T-helper 22 cell (primary cell): ENCODE measurements around the gene CLEC20A.

Experiments used
- DNase-seq: peaks from one replicate; pipeline ENCODE4 v3.0.0-alpha.2; 2020; ENCODE audit warnings: low read depth

Gene CLEC20A

DNA sequence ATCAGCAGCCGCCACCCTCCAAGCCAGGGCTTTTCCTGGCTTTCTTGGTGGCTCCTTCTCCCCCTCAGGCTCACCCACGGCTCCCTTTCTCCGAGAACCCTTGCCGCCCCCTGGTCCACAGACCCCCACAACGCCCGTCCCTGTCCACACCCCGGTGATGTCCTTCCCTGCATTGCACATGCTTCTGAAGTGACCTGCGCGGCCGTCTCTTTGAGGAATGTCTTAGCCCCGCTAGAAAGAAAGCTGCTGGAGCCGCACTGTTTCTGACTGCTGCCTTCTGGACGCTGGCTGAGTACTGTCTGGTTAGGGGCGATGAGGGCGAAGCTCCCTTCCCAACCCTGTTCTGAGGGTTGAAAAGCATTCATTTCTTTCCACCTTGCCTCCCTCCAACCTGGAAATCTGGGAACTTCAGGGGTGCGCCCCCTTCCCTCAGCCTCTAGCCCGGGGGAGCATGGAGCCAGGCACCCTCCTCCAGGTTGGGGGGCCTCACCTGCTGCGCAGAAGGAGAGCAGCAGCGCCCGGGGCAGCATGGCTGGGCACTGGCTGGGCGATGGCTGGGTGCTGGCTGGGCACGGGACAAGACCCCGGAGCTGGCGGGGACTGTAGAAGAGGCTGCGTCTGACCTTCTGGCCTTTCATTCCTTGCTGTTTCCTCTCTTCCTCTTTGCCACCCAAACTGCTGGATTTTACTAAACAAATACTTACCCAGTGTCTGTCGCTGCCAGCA is at the start of gene CLEC20A:
TSS of gene CLEC20A (minus strand) at position 555 of the 726 bp plus-strand sequence. CDS start at position 530, 25 bp downstream.
- no peak for DNase-seq

DNA sequence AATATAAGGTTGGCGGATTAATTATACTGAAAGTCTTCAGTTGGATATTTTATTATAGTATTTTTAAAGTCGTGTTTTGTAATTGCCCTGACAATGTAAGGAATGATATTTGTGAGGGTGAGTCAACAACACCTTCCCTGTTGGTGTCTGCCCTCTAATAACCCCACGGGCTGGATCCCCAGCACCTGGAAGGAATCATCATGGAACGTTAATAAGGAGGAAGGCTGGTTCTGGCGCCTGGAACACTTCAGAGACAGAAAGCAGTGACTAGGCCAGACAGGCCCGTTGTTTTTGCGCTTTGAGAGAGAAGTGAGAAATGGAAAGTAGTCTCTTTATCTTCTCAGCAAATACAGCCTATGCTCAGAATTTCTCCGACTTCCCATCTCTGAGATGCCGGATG is 47.8 kb upstream of the CLEC20A start:
- DNase-seq: no peak

DNA sequence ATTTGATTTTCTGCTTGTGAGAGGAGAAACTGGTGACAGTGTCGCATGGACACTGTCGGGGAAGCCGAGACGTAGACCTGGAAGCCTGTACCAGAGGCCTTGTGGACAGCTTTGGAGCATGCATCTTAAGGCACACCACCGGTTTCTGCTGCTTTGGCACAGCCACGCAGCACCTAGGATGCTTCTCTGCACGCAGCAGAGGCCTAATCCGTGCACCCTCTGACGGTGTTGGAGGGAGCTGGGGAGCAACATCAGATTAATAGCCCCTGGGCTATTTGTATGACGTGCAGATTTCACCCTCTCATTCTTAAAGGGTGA is 46.5 kb upstream of the CLEC20A start:
- no peak for DNase-seq

DNA sequence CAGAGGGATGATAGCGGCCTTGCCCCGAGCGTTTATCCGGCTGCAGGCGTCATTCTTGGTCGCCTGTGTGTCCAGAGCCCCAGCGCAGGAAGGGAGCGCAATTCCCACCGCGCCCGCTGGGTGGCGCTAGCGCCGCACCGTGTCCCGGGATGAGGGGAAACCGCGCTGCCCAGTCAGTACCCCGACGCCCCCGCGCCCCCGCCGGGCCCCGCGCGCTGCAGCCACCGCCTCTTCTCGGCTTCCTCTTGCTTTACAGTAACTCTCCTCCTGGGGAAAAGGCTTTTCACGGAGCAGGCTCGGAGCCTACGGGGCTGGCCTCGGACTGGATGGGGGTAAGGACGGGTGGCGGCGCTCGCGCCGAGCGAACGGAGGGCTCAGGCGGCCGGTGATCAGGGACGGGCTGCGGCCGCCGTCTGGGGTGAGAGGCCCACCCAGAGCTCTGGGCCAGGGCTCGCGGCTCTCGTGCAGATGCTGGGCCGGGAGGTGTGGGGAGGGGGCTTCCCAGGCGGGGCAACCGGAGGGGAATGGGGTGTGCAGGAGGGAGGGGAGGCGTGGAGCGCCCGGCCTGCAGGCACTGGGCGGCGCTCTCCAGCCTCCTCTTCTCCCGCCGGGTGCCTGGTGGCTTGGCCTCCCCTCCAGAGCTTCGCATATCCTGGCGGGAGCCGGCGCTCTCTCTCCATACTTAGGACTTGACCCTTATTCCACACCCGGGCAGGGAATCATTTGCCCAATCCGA is 46.0 kb upstream of the CLEC20A start:
- peak; percentile 41 for DNase-seq

DNA sequence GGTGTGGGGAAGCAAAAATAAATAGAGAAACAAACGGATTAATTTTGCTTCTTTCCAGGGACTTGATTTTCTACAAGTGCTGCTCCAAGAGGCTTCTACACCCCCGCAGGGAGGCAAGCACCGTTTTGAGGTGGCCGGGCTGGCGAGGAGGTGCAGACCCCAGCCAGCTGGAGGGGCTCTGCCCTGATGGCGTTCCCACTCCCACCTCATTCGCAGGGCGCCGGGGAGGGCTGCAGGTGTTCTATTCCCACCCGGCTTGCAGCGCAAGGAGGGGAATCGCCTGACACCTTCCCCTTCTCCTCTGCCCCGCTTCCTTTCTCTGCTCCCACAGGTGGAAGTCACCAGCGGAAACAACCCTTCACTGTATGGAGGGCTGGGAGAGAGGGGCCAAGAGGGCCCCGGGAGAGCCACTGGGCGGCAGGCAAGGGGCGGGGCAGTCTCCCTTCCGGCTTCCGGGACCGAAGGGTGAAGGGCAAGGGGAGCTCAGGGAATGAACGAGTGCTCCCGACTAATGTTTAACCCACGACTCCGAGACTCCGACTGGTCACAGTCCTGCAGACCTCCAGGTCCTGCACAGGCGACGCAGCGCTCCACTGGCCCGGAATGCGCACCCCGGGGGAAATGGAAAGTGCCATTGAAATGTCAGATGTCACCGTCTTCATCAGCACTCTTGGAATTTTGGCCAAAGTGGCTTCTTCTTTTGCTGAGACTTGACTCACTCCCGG is 45.2 kb upstream of the CLEC20A start:
- DNase-seq: peak; percentile 7

DNA sequence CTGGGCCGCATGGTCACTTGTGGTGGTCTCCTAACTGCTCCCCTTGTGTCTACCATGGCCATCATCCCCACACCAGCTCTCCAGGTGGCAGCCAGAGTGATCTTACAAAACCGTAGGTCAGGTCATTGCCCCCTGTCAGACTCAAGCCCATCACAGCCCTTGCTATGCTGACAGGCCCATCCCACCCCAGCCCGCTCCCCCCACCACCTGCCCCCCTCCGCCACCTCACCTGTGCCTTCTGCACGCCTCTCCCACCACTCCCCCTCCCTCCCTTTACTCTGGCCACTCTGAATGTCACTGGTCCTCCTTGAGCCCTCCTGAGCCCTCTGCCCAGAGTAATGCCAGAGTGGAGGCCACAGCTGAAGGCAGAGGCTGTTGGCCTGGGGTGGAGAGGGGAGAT is 44.6 kb upstream of the CLEC20A start:
- DNase-seq: no peak

DNA sequence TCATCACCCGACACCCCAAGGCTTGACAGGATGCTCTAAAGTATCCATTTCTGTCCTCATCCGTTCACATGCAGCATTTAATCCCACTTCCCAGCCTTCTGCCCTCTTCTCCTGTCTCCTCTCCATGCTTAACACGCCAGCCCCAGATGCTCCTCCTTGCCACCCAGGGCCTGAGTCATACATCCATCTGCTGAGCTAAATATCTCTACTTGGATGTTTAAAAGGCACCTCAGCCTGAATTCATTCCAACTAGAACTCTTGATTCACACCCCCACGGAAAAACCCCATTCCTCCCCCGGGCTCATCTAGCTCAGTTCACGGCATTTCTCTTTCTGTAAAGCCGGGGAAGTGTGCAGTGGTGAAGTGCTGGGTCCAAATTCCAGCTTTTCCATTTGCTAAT is 43.9 kb upstream of the CLEC20A start:
- DNase-seq: no peak

DNA sequence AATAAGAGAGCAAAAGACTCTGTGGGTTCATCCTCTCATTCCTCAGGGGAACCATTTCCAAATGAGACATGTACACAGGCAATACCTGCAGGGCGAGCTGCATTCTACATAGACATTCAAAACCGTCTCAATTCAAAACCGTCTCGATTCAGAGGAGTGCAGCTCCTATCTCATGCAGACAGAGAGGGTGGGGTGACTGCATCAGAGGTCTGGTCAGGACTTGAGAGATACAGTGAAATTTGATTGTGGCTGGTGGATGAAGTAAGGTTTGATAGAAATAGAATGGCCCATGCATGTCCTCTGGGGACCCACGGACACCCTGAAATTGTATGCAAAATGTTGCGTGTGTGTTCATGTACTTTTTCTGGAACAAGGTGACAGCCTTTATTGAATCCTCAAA is 43.4 kb upstream of the CLEC20A start:
- DNase-seq: no peak

DNA sequence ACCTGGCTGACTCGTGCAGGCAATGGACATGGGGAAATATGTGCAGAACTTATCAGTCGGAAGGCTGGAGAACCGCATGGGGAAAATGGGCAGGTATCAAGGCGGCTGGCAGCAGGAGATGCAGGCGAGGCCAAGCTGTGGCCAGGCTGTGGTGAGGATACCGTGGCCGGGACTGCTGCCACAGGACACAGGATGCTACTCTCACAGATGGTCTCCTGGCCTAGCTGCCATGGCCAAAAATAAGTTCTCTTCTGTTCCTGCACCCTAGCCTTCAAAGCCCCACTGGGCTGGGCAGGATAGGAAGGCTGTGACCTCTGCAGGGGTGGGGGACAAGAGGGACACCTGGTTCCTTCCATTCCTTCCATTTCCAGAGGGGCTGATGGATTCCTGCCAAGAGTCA is 42.5 kb upstream of the CLEC20A start:
- DNase-seq: no peak

DNA sequence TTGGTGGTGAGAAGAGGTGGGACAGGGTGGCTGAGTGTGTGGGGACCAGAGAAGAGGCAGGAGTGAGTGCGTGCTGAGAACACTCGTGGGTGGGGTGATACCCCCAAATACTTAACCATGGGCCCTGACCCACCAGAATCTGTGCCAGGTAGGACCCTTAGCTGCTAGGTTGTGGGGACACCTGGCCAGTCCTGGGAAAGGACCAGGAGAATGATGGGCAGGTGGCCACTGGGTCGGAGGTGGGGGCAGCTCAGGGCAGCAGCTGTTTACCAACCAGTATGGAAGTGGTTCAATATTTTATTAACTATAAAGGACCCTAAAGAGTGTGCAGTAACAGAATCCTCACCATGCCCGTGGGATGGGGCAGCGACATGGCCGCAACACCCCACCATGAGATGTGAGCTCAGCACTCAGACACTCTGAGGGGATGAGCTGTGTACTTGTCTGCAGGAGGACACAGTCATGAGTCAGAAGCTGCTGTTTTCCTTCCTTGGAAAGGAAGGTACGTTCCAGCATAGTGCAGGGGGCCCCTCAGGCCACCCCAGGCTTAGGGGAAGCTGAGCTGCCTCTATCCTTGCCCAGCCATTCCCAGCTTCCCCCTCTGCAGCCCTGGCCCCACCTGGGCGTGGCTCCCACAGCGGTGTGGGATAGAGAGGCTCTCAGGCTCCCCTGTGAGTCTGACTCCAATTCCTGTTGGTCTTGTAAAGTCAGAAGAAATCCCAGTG is 41.6 kb upstream of the CLEC20A start:
- no peak for DNase-seq

DNA sequence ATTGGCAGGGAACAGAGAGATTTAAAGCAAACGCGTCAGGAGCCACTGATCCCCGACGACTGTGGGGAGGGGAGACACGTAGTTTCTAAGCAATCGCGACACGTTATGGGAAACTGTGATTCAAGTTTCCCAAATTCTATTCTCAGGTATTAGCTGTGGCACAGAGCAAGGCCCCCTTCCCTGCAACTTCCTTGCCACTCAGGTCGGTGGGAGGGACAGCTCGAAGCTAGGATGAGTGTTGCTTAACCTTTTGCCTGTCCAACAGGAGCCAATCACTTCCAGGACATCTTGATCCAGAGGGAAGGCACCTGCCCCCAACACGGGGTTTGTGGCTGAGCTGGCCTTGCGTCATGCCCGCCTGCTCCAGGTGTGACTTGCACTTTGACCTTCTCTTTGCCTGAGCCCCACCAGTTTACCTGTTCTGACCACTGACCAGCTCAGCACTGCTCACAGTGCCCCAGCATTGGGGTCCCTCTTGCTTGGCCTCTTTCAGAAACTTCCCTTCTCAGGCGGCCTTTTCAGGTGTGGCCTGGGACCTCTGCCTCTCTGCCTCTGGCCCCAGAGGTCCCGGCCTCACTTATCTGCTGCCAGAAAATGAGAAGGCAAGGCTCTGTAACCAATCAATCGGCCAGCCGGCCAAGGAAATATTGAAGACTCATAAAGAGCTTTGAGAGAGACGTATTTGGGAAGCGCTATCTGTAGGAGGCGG is 40.8 kb upstream of the CLEC20A start:
- DNase-seq: no peak

DNA sequence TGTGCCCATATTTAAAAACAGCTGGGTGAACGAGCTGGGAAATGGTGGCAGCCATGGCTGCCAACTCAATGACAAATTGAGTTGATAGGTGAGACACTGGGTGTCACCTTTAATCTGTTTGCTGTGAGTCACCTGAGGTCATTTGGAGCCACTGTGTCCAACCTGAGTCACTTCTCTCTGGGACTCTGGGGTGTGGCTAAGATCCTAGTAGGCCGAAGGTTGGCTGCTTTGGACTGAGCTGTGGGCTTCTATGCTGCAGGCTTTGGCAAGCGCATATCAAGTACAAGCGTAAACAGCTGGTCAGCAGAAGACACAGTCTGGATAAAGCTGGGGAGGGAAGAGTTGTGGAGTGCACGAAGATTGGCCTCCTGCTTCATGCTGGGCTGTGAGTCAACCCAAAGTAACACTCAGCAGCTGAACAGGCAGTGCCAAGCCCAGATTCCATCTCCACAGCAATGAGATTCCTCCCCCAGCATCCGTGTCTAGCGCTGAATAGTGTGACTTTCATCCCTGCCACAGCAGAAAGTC is 40.1 kb upstream of the CLEC20A start:
- DNase-seq: no peak

DNA sequence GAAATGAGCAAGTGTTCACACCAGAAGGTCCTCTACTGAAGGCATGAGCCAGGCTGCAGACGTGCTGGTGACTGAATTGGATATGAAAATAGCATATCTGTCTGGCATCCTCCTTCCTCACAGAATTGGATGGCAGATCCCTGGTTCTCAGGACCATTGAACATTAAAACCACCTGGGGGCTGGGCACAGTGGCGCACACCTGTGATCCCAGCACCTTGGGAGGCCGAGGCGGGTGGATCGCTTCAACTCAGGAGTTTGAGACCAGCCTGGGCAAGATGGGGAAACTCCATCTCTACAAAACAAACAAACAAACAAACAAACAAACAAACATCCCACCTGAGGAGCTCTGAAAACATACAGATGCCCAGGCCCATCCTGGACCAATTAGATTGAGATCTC is 39.6 kb upstream of the CLEC20A start:
- DNase-seq: no peak

DNA sequence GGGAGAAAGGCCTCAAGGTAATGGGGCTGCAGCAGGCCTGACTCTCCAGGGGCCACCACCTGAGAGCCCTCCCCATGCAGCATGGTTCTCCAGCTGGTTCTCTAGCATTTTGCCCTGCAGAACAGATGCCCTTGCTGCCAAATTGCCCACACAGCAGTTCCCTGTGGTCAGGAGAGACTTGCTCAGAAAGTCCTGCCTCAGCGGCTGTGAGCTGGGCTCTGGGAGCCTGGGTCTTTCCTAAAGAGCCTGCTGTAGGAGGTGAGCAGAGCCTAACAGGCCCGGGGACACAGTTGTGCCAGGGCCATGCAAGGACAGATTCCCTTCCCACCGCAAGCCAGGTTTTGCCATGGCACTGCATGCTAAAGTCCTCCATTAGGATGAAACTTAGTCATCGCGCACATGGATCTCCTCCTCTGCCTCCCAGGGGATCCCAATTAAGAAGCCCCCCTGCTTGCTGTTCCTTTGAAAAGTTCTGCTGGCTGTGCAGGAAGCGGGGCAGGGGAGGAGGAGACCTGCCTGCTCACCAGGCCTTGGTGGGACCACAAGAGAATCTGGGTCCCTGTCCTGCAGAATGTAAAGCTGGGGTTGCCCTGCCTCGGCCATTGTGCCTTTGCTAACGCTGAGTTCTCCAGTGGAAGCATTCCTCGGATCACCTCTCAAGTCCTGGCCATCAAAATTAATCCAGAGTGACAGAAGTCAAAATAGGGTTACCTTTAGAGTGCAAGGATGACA is 37.5 kb upstream of the CLEC20A start:
- DNase-seq: no peak

DNA sequence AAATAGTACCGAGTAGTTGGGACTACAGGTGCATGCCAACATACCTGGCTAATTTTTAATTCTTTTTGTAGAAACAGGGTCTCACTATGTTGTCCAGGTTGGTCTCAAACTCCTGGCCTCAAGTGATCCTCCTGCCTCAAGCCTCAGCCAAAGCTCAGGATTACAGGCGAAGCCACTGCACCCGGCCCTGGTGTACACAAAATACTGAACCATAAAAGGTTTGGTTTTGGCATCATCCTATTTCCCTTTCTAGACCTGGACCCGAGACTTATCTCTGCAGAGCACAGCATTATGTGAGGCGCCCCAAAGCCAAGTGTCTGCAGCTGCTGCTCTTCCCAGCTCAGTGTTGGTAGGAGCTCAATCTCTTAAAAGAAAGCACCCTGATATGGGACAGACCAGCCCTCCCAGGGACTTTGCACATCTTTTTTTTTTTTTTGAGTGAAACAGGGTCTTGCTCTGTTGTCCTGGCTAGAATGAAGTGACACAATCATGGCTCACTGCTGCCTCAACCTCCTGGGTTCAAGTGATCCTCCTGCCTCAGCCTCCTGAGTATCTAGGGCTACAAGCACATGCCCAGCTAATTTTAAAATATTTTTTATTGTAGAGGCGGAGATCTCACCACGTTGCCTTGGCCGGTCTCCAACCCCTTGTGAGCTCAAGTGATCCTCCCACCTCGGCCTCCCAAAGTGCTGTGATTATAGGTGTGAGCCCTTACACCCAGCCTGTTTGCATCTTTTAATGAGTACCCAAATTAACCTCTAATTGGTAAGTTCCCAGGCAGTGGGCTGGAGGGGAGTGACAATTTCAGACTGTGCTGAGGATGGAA is 36.6 kb upstream of the CLEC20A start:
- no peak for DNase-seq

DNA sequence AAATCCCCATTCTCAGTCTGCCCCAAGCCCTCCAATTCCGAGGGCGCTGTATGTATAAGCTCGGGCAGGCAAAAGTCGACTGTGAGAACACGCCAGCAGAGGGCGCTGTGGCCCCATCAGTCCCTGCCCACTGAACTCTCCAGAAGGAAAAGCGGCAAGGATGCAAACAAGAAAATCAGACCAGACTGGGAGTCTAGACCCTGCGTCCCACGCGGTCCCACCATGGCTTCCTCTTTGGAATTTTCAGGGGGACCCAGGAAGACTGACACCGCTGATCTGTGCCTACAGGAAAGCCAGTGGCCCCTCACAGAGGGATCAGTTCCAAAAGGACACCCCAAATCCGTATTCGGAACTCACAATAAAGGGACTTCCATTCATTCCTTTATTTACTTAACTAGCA is 35.6 kb upstream of the CLEC20A start:
- peak; percentile 12 for DNase-seq

DNA sequence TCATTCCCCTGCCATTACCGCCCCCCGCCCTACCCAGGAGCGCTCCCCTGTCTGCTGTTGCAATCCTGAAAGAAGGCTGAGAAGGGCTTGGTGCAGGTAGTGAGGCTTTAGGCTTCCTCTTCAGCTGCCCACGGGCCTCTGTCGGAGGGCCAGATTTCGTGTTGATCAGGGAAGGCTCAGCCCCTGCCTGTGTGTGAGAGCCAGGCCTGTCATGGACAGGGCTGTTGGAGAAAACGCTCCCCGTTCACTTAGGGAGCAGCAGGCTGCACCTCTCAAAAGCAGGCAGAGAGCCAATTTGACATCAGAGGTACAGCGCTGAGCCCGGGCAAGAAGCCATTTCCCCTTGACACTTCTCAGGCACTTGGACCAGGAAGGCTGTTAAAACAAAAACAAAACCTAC is 35.1 kb upstream of the CLEC20A start:
- no peak for DNase-seq

DNA sequence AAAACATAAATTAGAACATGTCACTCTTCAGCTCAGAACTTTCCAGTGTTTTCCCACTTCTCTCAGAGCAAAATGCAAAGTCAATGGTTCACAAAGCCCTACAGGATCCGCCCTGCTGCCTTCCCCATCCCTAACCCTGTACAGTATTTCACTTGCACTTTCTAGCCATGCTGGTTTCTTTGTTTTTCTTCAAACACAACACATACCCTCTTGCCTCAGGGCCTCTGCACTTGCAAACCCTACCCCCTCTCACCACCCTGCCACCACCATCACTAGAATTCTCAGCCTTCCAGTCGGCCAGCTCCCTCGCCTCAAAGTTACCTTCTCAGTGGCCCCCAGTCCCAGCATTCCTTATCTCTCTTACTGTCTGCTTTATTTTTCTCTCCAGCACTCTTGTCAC is 33.7 kb upstream of the CLEC20A start:
- DNase-seq: no peak

DNA sequence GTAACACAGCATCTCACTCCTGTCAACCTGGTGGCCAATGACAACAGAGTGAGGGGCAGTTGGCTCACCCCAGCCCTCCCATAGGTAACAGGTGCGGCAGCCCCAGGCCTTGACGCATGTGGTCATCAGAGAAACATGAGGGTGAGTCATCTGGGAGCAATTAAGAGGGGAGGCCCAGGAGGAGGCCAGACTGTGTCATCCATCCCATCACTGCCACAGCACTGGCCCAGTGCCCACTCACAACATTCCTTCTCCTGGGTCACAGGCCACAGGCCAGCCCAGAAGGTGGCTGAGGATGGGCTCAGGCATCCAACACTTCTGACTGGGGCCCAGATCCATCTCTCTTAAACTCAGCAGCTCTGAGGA is 33.3 kb upstream of the CLEC20A start:
- no peak for DNase-seq

DNA sequence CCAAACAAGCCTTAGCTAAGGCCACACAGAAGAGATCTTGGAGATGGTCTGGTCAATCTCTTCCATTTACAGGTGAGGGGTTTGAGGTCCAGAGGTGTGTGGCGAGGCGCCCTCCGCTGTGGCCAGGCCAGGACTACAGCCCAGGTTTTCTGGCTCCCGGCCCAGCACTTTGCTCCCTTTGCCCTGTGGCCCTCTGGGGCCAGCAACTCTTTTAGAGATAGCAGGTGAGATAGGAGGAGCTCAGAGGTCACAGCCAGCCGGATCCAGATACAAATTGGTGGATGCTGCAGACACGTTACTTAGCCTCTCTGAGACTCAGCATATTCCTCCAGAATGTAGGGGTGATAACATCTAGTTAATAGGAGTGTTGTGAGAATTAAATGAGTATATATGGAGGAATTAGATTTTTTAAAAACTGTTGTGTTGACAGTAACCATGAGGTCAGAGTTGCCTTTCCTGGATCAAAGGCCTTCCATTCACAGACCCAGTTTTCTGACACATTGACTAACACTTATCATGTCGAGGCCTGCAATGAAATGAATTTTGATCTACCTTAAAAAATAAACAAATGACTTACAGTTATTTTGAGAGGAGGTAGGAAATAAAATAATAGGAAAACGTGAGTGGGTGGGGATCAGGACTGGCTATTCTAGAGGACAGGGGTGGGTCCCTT is 32.7 kb upstream of the CLEC20A start:
- DNase-seq: no peak
